Dendritic cell treated with granulocyte-macrophage colony-stimulating factor and Interleukin-4, amounts not matched to agents 40 ng/mL and 50 ng/mL, for 4 days (primary cell): ENCODE measurements around the gene CFAP46.

ENCODE experiments used
- H3K27ac Mint-ChIP-seq: one replicate; pipeline ENCODE4 v1.8.0; 2022; ENCODE audit warnings: mild to moderate bottlenecking, mixed read lengths
- H3K27me3 Mint-ChIP-seq: one replicate; pipeline ENCODE4 v1.8.0; 2022; ENCODE audit warnings: mild to moderate bottlenecking, mixed read lengths
- H3K36me3 Mint-ChIP-seq: one replicate; pipeline ENCODE4 v1.8.0; 2022; ENCODE audit warnings: low read depth, mixed read lengths
- H3K4me1 Mint-ChIP-seq: one replicate; pipeline ENCODE4 v1.8.0; 2022; ENCODE audit warnings: low read depth, mixed read lengths
- H3K4me3 Mint-ChIP-seq: one replicate; pipeline ENCODE4 v1.8.0; 2022; ENCODE audit warnings: mild to moderate bottlenecking, moderate library complexity, mixed read lengths
- H3K9me3 Mint-ChIP-seq: one replicate; pipeline ENCODE4 v1.8.0; 2022; ENCODE audit warnings: mixed read lengths
- intact Hi-C: fragments of 100-400 bp; cut with micrococcal nuclease; formaldehyde crosslinking; loops from one replicate; pipeline ENCODE4 v1.15.0; 2022

CFAP46 gene

GRCh38 chr10:132916956-132917666 lies 25.3 kb downstream of the CFAP46 start:
- Mint-ChIP-seq H3K9me3 (no peaks in the 10 kb centered on the region), H3K27ac (no peak overlapping the region), H3K4me1 (no peaks in the 10 kb centered on the region), H3K27me3 (peaks cover 4% of the 10 kb centered on the region), H3K36me3 (no peaks in the 10 kb centered on the region), H3K4me3 (no peak overlapping the region)
- intact Hi-C loops = no loop called here

- Mint-ChIP-seq H3K27me3 (peaks cover 4% of the 10 kb centered on the region), H3K9me3 (no peaks in the 10 kb centered on the region), H3K36me3 (no peaks in the 10 kb centered on the region), H3K4me1 (no peaks in the 10 kb centered on the region), H3K4me3 (no peak overlapping the region), H3K27ac (no peak overlapping the region)
- intact Hi-C loops = no loop called here
Observed at GRCh38 chr10:132916421-132916841, 25.9 kb downstream of the CFAP46 start.

GRCh38 chr10:132915411-132915810 lies 27.0 kb downstream of the CFAP46 start:
- no peaks in the 10 kb centered on the region for H3K36me3 Mint-ChIP-seq
- intact Hi-C loops = no loop called here
- H3K4me3 Mint-ChIP-seq = no peak overlapping the region
- H3K27ac Mint-ChIP-seq = no peak overlapping the region
- no peaks in the 10 kb centered on the region for H3K4me1 Mint-ChIP-seq
- H3K9me3 Mint-ChIP-seq = no peaks in the 10 kb centered on the region
- H3K27me3 Mint-ChIP-seq = peaks cover 4% of the 10 kb centered on the region

GRCh38 chr10:132914732-132915131 lies 27.6 kb downstream of the CFAP46 start:
- Mint-ChIP-seq H3K4me3 (no peak overlapping the region), H3K27ac (no peak overlapping the region), H3K27me3 (peaks cover 4% of the 10 kb centered on the region), H3K4me1 (no peaks in the 10 kb centered on the region), H3K36me3 (no peaks in the 10 kb centered on the region), H3K9me3 (no peaks in the 10 kb centered on the region)
- intact Hi-C loops = no loop called here

GRCh38 chr10:132913559-132914115 lies 28.7 kb downstream of the CFAP46 start:
- intact Hi-C loops = no loop called here
- Mint-ChIP-seq H3K4me1 (no peaks in the 10 kb centered on the region), H3K9me3 (no peaks in the 10 kb centered on the region), H3K27ac (no peak overlapping the region), H3K4me3 (no peak overlapping the region), H3K27me3 (peaks cover 4% of the 10 kb centered on the region), H3K36me3 (no peaks in the 10 kb centered on the region)

- no peaks in the 10 kb centered on the region for H3K9me3 Mint-ChIP-seq
- intact Hi-C loops = no loop called here
- no peaks in the 10 kb centered on the region for H3K36me3 Mint-ChIP-seq
- no peak overlapping the region for H3K4me3 Mint-ChIP-seq
- H3K27me3 Mint-ChIP-seq = peaks cover 6% of the 10 kb centered on the region
- no peak overlapping the region for H3K27ac Mint-ChIP-seq
- no peaks in the 10 kb centered on the region for H3K4me1 Mint-ChIP-seq
Observed at GRCh38 chr10:132912713-132913558, 29.4 kb downstream of the CFAP46 start.

- Mint-ChIP-seq H3K36me3 (no peaks in the 10 kb centered on the region), H3K9me3 (no peaks in the 10 kb centered on the region), H3K4me1 (no peaks in the 10 kb centered on the region), H3K27ac (no peak overlapping the region), H3K27me3 (peaks cover 6% of the 10 kb centered on the region), H3K4me3 (no peak overlapping the region)
- intact Hi-C loops = no loop called here
Observed at GRCh38 chr10:132912225-132912712, 30.1 kb downstream of the CFAP46 start.

- Mint-ChIP-seq H3K4me3 (no peak overlapping the region), H3K9me3 (no peaks in the 10 kb centered on the region), H3K27me3 (peaks cover 6% of the 10 kb centered on the region), H3K27ac (no peak overlapping the region), H3K36me3 (no peaks in the 10 kb centered on the region), H3K4me1 (no peaks in the 10 kb centered on the region)
- intact Hi-C loops = no loop called here
Observed at GRCh38 chr10:132911786-132912097, 30.6 kb downstream of the CFAP46 start.

GRCh38 chr10:132910901-132911785 lies 31.2 kb downstream of the CFAP46 start:
- no peaks in the 10 kb centered on the region for H3K9me3 Mint-ChIP-seq
- intact Hi-C loops = no loop called here

GRCh38 chr10:132910186-132910880 lies 32.0 kb downstream of the CFAP46 start:
- H3K9me3 Mint-ChIP-seq = peaks cover 3% of the 10 kb centered on the region
- H3K27ac Mint-ChIP-seq = no peak overlapping the region
- no peaks in the 10 kb centered on the region for H3K36me3 Mint-ChIP-seq
- H3K4me1 Mint-ChIP-seq = no peaks in the 10 kb centered on the region
- H3K4me3 Mint-ChIP-seq = no peak overlapping the region
- intact Hi-C loops = no loop called here
- H3K27me3 Mint-ChIP-seq = peaks cover 6% of the 10 kb centered on the region

More at GRCh38 chr10:132910901-132911785, 31.2 kb downstream of the CFAP46 start:
- H3K36me3 Mint-ChIP-seq = no peaks in the 10 kb centered on the region
- H3K4me3 Mint-ChIP-seq = no peak overlapping the region
- H3K27me3 Mint-ChIP-seq = peaks cover 6% of the 10 kb centered on the region
- no peak overlapping the region for H3K27ac Mint-ChIP-seq
- H3K4me1 Mint-ChIP-seq = no peaks in the 10 kb centered on the region

- Mint-ChIP-seq H3K36me3 (no peaks in the 10 kb centered on the region), H3K9me3 (peaks cover 11% of the 10 kb centered on the region), H3K4me1 (peaks cover 6% of the 10 kb centered on the region), H3K27ac (no peak overlapping the region), H3K27me3 (peaks cover 13% of the 10 kb centered on the region), H3K4me3 (no peak overlapping the region)
- intact Hi-C loops = no loop called here
Observed at GRCh38 chr10:132909491-132910071, 32.8 kb downstream of the CFAP46 start.

- peaks cover 11% of the 10 kb centered on the region for H3K9me3 Mint-ChIP-seq
- intact Hi-C loops = no loop called here
- peaks cover 9% of the 10 kb centered on the region for H3K4me1 Mint-ChIP-seq
- peaks cover 14% of the 10 kb centered on the region for H3K27me3 Mint-ChIP-seq
- H3K4me3 Mint-ChIP-seq = no peak overlapping the region
- H3K36me3 Mint-ChIP-seq = no peaks in the 10 kb centered on the region
- H3K27ac Mint-ChIP-seq = no peak overlapping the region
Observed at GRCh38 chr10:132908621-132909295, 33.6 kb downstream of the CFAP46 start.
